Esophagus squamous epithelium (tissue), 4 donors: ENCODE measurements around the gene CISD3.

ENCODE experiments used
- POLR2A ChIP-seq, 4 donors: fragments of 450-650 bp; IDR thresholded peaks; one replicate each; pipeline ENCODE4 v1.6.1; 2017; ENCODE audit warnings: antibody characterized with exemption in 4 of 4, mild to moderate bottlenecking in 4 of 4, moderate library complexity in 3 of 4
- TF ChIP-seq, protein P1 (sequence below), 6 experiments: fragments of 450-650 bp in 4 of 6; fragments of 200-600 bp in 2 of 6; sonication (generic) in 2 of 6; IDR thresholded peaks; one replicate each; pipeline ENCODE4 v1.5.1; 2016 to 2019; ENCODE audit warnings: antibody characterized with exemption in 6 of 6, mild to moderate bottlenecking in 4 of 6, moderate library complexity in 4 of 6

DNA sequence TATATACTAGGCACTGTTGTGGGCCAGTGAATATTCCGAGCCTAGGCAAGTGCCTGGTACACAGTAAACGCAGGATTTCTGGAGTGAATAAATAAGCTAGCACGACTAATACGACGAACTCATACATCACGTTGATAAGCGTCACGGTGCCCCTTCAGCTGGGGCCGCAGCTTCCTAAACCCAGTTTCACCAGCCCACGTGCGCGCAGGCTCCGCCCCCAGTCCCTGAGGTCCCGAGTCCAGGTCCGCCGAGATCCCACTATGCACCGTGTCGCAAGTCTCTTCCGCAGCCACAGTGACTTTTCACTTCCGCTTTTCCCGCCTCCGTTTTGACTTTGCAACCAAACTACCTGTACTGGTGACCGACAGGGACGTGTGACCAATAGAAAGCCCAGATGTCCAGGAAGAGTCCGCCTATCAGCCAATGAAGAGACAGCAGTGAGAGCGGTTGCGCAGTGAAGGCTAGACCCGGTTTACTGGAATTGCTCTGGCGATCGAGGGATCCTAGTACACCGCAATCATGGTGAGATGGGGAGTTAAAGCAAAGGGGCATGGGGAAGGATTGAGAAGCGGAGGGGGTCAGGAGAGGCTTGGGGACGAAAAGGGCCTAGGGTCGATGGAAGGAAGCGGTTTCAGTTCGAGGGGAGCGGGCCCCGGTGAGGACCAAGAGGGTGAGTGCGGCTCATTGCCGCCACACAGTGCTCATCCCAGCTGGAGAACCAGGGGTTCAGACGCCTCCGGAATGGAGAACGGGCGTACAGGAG, 22.3 kb downstream of the CISD3 start, which contains the start of gene PSMB3:
- TF ChIP-seq, protein P1, sequence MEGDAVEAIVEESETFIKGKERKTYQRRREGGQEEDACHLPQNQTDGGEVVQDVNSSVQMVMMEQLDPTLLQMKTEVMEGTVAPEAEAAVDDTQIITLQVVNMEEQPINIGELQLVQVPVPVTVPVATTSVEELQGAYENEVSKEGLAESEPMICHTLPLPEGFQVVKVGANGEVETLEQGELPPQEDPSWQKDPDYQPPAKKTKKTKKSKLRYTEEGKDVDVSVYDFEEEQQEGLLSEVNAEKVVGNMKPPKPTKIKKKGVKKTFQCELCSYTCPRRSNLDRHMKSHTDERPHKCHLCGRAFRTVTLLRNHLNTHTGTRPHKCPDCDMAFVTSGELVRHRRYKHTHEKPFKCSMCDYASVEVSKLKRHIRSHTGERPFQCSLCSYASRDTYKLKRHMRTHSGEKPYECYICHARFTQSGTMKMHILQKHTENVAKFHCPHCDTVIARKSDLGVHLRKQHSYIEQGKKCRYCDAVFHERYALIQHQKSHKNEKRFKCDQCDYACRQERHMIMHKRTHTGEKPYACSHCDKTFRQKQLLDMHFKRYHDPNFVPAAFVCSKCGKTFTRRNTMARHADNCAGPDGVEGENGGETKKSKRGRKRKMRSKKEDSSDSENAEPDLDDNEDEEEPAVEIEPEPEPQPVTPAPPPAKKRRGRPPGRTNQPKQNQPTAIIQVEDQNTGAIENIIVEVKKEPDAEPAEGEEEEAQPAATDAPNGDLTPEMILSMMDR (IDR thresholded peaks at IDR 0.05), result no peak
- TF ChIP-seq POLR2A (IDR thresholded peaks at IDR 0.05), result peak in 2 of 4 donors; percentile 19 to 54
